ENCODE results near the gene SMYD3.

DNA sequence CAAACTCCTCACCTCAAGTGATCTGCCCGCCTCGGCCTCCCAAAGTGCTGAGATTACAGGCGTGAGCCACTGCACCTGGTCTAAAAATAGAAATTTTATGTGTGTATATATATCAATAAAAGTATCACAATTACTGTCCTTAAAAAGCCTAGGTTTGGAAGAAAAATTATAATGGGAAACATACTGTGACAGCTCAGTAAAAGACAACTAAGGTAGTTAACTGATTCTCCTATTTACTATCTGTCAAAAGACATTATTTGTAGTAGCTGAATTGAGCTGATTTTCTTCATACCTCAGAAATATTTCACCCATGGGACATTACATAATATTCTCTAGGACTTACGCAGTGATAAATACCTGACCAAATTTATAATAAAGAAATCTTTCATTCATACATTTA, 122.5 kb downstream of the SMYD3 start:
- TF ChIP-seq, protein P1, sequence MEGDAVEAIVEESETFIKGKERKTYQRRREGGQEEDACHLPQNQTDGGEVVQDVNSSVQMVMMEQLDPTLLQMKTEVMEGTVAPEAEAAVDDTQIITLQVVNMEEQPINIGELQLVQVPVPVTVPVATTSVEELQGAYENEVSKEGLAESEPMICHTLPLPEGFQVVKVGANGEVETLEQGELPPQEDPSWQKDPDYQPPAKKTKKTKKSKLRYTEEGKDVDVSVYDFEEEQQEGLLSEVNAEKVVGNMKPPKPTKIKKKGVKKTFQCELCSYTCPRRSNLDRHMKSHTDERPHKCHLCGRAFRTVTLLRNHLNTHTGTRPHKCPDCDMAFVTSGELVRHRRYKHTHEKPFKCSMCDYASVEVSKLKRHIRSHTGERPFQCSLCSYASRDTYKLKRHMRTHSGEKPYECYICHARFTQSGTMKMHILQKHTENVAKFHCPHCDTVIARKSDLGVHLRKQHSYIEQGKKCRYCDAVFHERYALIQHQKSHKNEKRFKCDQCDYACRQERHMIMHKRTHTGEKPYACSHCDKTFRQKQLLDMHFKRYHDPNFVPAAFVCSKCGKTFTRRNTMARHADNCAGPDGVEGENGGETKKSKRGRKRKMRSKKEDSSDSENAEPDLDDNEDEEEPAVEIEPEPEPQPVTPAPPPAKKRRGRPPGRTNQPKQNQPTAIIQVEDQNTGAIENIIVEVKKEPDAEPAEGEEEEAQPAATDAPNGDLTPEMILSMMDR (conservative IDR thresholded peaks at IDR 0.05; ENCODE audit: low read length), result no peak
- TF ChIP-seq EZH2phosphoT487 (IDR thresholded peaks at IDR 0.05; ENCODE audit: borderline replicate concordance), result no peak

All from Loucy (cell line).